Body of pancreas (tissue), 4 donors: ENCODE data around the gene AIF1. TPM values are rescaled to one million over a fixed set of nuclear protein-coding genes. Genes with fewer than 3 reads are reported as not detected.

Source experiments
- ATAC-seq: fragments of 150-250 bp; one replicate; pipeline ENCODE4 v1.9.1; 2016
- DNase-seq, 4 donors: peaks; one replicate each; pipeline ENCODE4 v3.0.0-alpha.2; 2019
- H3K27ac ChIP-seq, 4 donors: fragments of 200-600 bp; sonication (generic); 1 replicate in 3 of 4; 2 replicates in 1 of 4; pipeline versions ENCODE4 v1.5.1 to v1.6.1; 2016 to 2019; ENCODE audit warnings: mild to moderate bottlenecking in 1 of 4, mixed read lengths in 1 of 4, moderate library complexity in 1 of 4
- H3K27me3 ChIP-seq, 2 donors: fragments of 200-600 bp; sonication (generic); one replicate each; pipeline ENCODE4 v1.6.0; 2016; ENCODE audit warnings: mild to moderate bottlenecking in 1 of 2
- H3K36me3 ChIP-seq, 2 donors: fragments of 200-600 bp; sonication (generic); replicated peaks in 1 of 2; 2 replicates each; pipeline ENCODE4 v1.5.1; 2016; ENCODE audit warnings: low read depth in 2 of 2; ENCODE audit not compliant: insufficient read depth in 1 of 2
- H3K4me1 ChIP-seq: fragments of 200-600 bp; sonication (generic); one replicate; pipeline ENCODE4 v1.6.0; 2016
- H3K4me3 ChIP-seq, 2 donors: fragments of 200-600 bp; sonication (generic); 1 replicate in 1 of 2; 2 replicates in 1 of 2; pipeline ENCODE4 v1.5.1; 2016 to 2019
- H3K9me3 ChIP-seq, 3 donors: fragments of 200-600 bp; sonication (generic); 1 replicate in 2 of 3; 2 replicates in 1 of 3; pipeline ENCODE4 v1.5.1; 2016
- CTCF ChIP-seq, 7 experiments: fragments of 450-650 bp in 4 of 7; fragments of 200-600 bp in 3 of 7; sonication (generic) in 3 of 7; IDR thresholded peaks; one replicate each; pipeline ENCODE4 v1.5.1; 2016 to 2019; ENCODE audit warnings: antibody characterized with exemption in 7 of 7
- POLR2A ChIP-seq, 3 donors: fragments of 450-650 bp; IDR thresholded peaks; one replicate each; pipeline ENCODE4 v1.6.1; 2016; ENCODE audit warnings: antibody characterized with exemption in 3 of 3, mild to moderate bottlenecking in 2 of 3
- WGBS, 2 donors: methylation state at CpG; one replicate each; pipeline ENCODE4 v1.1.5; 2017; 5-methylcytosine and 5-hydroxymethylcytosine counted together
- intact Hi-C: fragments of 100-400 bp; cut with DNase I; formaldehyde crosslinking; loops from one replicate; pipeline ENCODE4 v1.15.1; 2023
- total RNA-seq, 2 donors: library from RNA; depleted of rRNA; stranded (reverse); fragments of >200 nt; gene quantifications; one replicate each; pipeline ENCODE4 v1.1.0, GENCODE V29; 2016

Gene AIF1
- total RNA-seq, 2 donors from 2014 or later: 2.3 to 7.3 TPM

GRCh38 chr6:31639043-31639442 lies 24.0 kb downstream of the AIF1 start:
- Histone ChIP-seq H3K36me3 (peaks cover 35 to 62% of the 10 kb centered on the region in 2 donors), H3K27ac (no peak overlapping the region), H3K27me3 (no peaks in the 10 kb centered on the region), H3K4me1 (no peaks in the 10 kb centered on the region), H3K9me3 (no peaks in the 10 kb centered on the region), H3K4me3 (no peak overlapping the region)
- 77 to 81% methylated on average over 9 of the region's 9 CpGs for WGBS, 2 donors
- ATAC-seq (no peak), DNase-seq (no peak)
- TF ChIP-seq POLR2A (IDR thresholded peaks at IDR 0.05) (no peak), CTCF (IDR thresholded peaks at IDR 0.05) (no peak)
- intact Hi-C loops: no loop called here

- DNase-seq (no peak), ATAC-seq (no peak)
- no peaks in the 10 kb centered on the region for H3K4me1 ChIP-seq
- no peaks in the 10 kb centered on the region for H3K9me3 ChIP-seq
- intact Hi-C loops: no loop called here
- no peak overlapping the region for H3K27ac ChIP-seq
- no peak overlapping the region for H3K4me3 ChIP-seq
- no peaks in the 10 kb centered on the region for H3K27me3 ChIP-seq
- WGBS, 2 donors: 73 to 90% methylated on average over 9 to 10 of the region's 10 CpGs
- TF ChIP-seq POLR2A (IDR thresholded peaks at IDR 0.05) (no peak), CTCF (IDR thresholded peaks at IDR 0.05) (no peak)
- H3K36me3 ChIP-seq: peaks cover 36 to 62% of the 10 kb centered on the region in 2 donors
Measured at GRCh38 chr6:31639449-31639861, 24.4 kb downstream of the AIF1 start.

GRCh38 chr6:31640612-31641011 lies 25.6 kb downstream of the AIF1 start:
- 91 to 99% methylated on average over 6 of the region's 6 CpGs for WGBS, 2 donors

GRCh38 chr6:31641370-31641769 lies 26.3 kb downstream of the AIF1 start:
- Histone ChIP-seq H3K4me1 (no peaks in the 10 kb centered on the region), H3K27ac (no peak overlapping the region), H3K9me3 (no peaks in the 10 kb centered on the region), H3K27me3 (no peaks in the 10 kb centered on the region), H3K4me3 (no peak overlapping the region), H3K36me3 (peaks cover 31 to 61% of the 10 kb centered on the region in 2 donors)
- TF ChIP-seq POLR2A (IDR thresholded peaks at IDR 0.05) (no peak), CTCF (IDR thresholded peaks at IDR 0.05) (no peak)
- ATAC-seq (no peak), DNase-seq (no peak)
- intact Hi-C loops: no loop called here
- WGBS, 2 donors: 79 to 93% methylated on average over 4 of the region's 4 CpGs

More at GRCh38 chr6:31640612-31641011, 25.6 kb downstream of the AIF1 start:
- Histone ChIP-seq H3K27me3 (no peaks in the 10 kb centered on the region), H3K27ac (no peak overlapping the region), H3K9me3 (no peaks in the 10 kb centered on the region), H3K4me3 (no peak overlapping the region), H3K4me1 (no peaks in the 10 kb centered on the region), H3K36me3 (peaks cover 35 to 65% of the 10 kb centered on the region in 2 donors)
- TF ChIP-seq CTCF (IDR thresholded peaks at IDR 0.05): no peak
- TF ChIP-seq POLR2A (IDR thresholded peaks at IDR 0.05): no peak
- DNase-seq (no peak), ATAC-seq (no peak)
- intact Hi-C loops: no loop called here

- no peak for TF ChIP-seq POLR2A (IDR thresholded peaks at IDR 0.05)
- no peak for TF ChIP-seq CTCF (IDR thresholded peaks at IDR 0.05)
- Histone ChIP-seq H3K27ac (no peak overlapping the region), H3K36me3 (peaks cover 31 to 61% of the 10 kb centered on the region in 2 donors), H3K4me3 (no peak overlapping the region), H3K27me3 (no peaks in the 10 kb centered on the region), H3K9me3 (no peaks in the 10 kb centered on the region), H3K4me1 (no peaks in the 10 kb centered on the region)
- DNase-seq (no peak), ATAC-seq (no peak)
- intact Hi-C loops: no loop called here
- WGBS, 2 donors: 82 to 85% methylated on average over 4 of the region's 6 CpGs
Measured at GRCh38 chr6:31642798-31643570, 27.9 kb downstream of the AIF1 start.
